Astrocyte (in vitro differentiated cells and primary cell): ENCODE data around the gene TIMM22.

Source experiments
- CTCF ChIP-seq: IDR thresholded peaks from 2 replicates; pipeline ENCODE4 v1.5.1; 2011; ENCODE audit warnings: low read depth, mild to moderate bottlenecking, inconsistent platforms, low read length, moderate library complexity; ENCODE audit not compliant: insufficient read depth
- EZH2 ChIP-seq: IDR thresholded peaks from 2 replicates; pipeline ENCODE4 v1.6.1; 2012; ENCODE audit warnings: mild to moderate bottlenecking, low read length, inconsistent platforms; ENCODE audit not compliant: insufficient read depth

DNA sequence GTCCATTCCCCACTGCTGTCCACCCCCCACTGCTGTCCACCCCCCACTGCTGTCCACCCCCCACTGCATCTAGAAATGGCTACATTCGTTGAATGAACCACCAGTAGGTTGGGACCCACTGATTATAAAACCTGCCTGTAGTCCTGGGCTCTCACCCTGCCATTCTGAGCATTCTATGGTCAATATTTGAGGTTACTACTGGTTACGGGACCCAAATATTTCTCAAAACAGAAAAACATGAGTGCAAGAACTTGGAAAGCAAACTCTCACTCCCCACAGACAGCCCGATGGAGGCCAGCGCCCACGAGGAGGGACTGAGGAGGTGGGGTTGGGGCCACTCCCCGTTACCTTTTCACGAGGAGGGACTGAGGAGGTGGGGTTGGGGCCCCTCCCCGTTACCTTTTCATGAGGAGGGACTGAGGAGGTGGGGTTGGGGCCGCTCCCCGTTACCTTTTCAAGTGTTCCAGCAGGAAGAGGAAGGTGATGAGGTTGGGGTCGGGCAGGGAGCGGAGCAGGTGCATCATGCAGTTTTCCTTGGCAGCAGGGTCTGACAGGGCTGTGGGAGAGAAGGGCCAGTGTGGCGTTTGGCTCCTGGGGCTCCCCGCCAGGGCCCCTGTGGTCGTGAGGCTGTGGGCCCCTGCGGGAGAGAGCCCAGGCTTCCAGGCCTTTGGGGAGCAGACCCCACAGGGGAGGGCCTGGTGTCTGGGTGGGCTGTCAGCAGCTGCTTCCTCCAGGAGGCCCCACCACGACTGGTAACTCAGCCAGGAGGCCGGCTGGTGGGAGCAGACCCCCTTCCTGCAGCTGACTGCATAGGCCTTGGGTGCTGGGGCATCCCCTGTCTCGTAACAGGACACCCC, 12.5 kb downstream of the TIMM22 start:
- no peak for TF ChIP-seq EZH2
- no peak for TF ChIP-seq CTCF
